HL-60 (cell line): Measurements from ENCODE around the gene KDM8.

Experiments
- DNase-seq, 2 experiments: peaks; one replicate each; pipeline ENCODE4 v3.0.0-alpha.2; 2010 to 2020; ENCODE audit warnings: low read depth in 1 of 2, low spot score in 1 of 2
- H3K27ac ChIP-seq: fragments of 250-450 bp; sonication (Bioruptor Pico); replicated peaks from 2 replicates; pipeline ENCODE4 v1.5.1; 2020; ENCODE audit warnings: mild to moderate bottlenecking, moderate library complexity
- H3K27me3 ChIP-seq: fragments of 250-450 bp; sonication (Bioruptor Pico); 2 replicates; pipeline ENCODE4 v1.5.1; 2021; ENCODE audit warnings: mild to moderate bottlenecking, moderate library complexity; ENCODE audit not compliant: insufficient read depth, poor library complexity, severe bottlenecking
- H3K4me3 ChIP-seq: replicated peaks from 2 replicates; pipeline ENCODE4 v1.5.1; 2011; ENCODE audit warnings: mild to moderate bottlenecking, control low read depth, low read length; ENCODE audit not compliant: insufficient read depth
- GABPA ChIP-seq: IDR thresholded peaks from 2 replicates; pipeline ENCODE4 v1.6.1; 2012; ENCODE audit warnings: low read depth
- POLR2AphosphoS5 ChIP-seq: IDR thresholded peaks from 2 replicates; pipeline ENCODE4 v1.6.1; 2012; ENCODE audit warnings: low read depth
- SPI1 ChIP-seq: IDR thresholded peaks from 2 replicates; pipeline ENCODE4 v1.6.1; 2012; ENCODE audit warnings: low read depth, mild to moderate bottlenecking, borderline replicate concordance
- TF ChIP-seq, protein P1 (sequence below): IDR thresholded peaks from one replicate; pipeline ENCODE4 v1.5.1; 2011; ENCODE audit warnings: low read length, control low read depth, inconsistent platforms; ENCODE audit not compliant: insufficient read depth
- TF ChIP-seq, protein P2 (sequence below): IDR thresholded peaks from 2 replicates; pipeline ENCODE4 v1.6.1; 2012; ENCODE audit warnings: low read depth; ENCODE audit not compliant: insufficient replicate concordance

Gene KDM8

DNA sequence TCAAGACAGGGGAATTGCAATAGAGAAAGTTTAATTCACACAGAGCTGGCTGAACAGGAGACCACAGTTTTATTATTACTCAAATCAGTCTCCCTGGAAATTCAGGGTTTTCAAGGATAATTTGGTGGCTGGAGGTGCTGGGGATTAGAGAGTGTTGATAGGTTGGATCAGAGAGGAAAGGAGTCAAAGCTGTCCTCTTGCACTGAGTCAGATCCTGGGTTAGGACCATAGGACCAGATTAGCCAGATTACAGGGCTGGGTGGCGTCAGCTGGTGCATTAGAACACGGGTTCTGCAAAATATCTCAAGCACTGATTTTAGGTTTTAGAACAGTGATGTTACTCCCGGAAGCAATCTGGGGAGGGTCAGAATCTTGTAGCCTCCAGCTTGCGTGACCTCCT lies 67.0 kb downstream of the KDM8 start:
- TF ChIP-seq GABPA (no peak), POLR2AphosphoS5 (no peak), SPI1 (no peak)
- TF ChIP-seq, protein P1, sequence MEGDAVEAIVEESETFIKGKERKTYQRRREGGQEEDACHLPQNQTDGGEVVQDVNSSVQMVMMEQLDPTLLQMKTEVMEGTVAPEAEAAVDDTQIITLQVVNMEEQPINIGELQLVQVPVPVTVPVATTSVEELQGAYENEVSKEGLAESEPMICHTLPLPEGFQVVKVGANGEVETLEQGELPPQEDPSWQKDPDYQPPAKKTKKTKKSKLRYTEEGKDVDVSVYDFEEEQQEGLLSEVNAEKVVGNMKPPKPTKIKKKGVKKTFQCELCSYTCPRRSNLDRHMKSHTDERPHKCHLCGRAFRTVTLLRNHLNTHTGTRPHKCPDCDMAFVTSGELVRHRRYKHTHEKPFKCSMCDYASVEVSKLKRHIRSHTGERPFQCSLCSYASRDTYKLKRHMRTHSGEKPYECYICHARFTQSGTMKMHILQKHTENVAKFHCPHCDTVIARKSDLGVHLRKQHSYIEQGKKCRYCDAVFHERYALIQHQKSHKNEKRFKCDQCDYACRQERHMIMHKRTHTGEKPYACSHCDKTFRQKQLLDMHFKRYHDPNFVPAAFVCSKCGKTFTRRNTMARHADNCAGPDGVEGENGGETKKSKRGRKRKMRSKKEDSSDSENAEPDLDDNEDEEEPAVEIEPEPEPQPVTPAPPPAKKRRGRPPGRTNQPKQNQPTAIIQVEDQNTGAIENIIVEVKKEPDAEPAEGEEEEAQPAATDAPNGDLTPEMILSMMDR = no peak
- TF ChIP-seq, protein P2, sequence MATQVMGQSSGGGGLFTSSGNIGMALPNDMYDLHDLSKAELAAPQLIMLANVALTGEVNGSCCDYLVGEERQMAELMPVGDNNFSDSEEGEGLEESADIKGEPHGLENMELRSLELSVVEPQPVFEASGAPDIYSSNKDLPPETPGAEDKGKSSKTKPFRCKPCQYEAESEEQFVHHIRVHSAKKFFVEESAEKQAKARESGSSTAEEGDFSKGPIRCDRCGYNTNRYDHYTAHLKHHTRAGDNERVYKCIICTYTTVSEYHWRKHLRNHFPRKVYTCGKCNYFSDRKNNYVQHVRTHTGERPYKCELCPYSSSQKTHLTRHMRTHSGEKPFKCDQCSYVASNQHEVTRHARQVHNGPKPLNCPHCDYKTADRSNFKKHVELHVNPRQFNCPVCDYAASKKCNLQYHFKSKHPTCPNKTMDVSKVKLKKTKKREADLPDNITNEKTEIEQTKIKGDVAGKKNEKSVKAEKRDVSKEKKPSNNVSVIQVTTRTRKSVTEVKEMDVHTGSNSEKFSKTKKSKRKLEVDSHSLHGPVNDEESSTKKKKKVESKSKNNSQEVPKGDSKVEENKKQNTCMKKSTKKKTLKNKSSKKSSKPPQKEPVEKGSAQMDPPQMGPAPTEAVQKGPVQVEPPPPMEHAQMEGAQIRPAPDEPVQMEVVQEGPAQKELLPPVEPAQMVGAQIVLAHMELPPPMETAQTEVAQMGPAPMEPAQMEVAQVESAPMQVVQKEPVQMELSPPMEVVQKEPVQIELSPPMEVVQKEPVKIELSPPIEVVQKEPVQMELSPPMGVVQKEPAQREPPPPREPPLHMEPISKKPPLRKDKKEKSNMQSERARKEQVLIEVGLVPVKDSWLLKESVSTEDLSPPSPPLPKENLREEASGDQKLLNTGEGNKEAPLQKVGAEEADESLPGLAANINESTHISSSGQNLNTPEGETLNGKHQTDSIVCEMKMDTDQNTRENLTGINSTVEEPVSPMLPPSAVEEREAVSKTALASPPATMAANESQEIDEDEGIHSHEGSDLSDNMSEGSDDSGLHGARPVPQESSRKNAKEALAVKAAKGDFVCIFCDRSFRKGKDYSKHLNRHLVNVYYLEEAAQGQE = no peak
- Histone ChIP-seq H3K4me3 (no peak overlapping the region), H3K27me3 (no peaks in the 10 kb centered on the region), H3K27ac (no peak overlapping the region)
- DNase-seq = no peak
